C4-2B (cell line): ENCODE results near the gene CHN2.
A peak's percentile ranks its signal among the peaks of the same experiment; 100 is the strongest.

Experiments used
- H3K27ac ChIP-seq: fragments of 450-650 bp; 2 replicates; pipeline ENCODE4 v1.5.1; 2017
- ZFX ChIP-seq: fragments of 450-650 bp; IDR thresholded peaks from 2 replicates; pipeline ENCODE4 v1.6.1; 2017
- TF ChIP-seq, protein P1 (sequence below): fragments of 450-650 bp; conservative IDR thresholded peaks from 2 replicates; pipeline ENCODE4 v1.5.1; 2017; ENCODE audit warnings: mild to moderate bottlenecking

The CHN2 gene

DNA sequence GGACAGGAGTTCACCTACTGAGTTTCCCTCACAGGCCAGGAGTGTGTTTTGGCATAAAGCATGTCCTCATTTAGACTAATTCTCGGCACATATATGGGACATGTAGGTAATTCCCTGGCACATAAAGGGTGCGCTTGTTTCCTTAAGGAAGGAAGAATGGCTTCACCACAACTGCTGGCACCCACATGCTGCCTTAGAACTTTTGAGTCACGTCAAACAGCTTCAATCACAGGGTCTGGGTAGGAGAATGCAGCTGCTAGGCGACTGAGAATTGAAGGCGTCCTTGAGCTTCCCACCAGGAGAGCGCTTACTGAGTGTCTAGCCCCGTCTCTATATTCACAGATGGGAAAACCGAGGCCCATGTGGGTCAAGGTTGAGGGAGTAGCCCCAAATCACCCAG is 146.1 kb downstream of the CHN2 start:
- TF ChIP-seq, protein P1, sequence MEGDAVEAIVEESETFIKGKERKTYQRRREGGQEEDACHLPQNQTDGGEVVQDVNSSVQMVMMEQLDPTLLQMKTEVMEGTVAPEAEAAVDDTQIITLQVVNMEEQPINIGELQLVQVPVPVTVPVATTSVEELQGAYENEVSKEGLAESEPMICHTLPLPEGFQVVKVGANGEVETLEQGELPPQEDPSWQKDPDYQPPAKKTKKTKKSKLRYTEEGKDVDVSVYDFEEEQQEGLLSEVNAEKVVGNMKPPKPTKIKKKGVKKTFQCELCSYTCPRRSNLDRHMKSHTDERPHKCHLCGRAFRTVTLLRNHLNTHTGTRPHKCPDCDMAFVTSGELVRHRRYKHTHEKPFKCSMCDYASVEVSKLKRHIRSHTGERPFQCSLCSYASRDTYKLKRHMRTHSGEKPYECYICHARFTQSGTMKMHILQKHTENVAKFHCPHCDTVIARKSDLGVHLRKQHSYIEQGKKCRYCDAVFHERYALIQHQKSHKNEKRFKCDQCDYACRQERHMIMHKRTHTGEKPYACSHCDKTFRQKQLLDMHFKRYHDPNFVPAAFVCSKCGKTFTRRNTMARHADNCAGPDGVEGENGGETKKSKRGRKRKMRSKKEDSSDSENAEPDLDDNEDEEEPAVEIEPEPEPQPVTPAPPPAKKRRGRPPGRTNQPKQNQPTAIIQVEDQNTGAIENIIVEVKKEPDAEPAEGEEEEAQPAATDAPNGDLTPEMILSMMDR, result no peak
- no peak for TF ChIP-seq ZFX
- no peak overlapping the region for H3K27ac ChIP-seq

DNA sequence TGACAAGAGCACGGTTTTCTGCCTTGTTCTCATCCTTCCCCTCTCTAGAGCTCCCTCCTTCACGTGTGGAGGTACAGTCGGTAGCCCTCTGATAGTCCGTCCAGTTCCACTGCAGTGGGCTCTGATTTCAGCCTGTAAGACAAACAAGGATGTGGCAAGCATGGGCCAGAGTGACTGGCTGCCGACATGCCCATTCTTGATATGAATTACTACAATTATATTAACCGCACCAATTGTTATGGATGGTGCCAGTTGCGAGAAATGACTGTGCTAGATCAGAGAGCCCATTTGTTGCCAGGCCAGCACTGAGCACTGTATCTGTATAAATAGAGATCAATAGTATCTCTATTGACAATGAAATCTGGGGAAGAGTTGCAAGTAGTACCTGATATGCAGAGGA is 146.6 kb downstream of the CHN2 start:
- TF ChIP-seq ZFX, result no peak
- TF ChIP-seq, protein P1, result no peak
- H3K27ac ChIP-seq, result no peak overlapping the region

DNA sequence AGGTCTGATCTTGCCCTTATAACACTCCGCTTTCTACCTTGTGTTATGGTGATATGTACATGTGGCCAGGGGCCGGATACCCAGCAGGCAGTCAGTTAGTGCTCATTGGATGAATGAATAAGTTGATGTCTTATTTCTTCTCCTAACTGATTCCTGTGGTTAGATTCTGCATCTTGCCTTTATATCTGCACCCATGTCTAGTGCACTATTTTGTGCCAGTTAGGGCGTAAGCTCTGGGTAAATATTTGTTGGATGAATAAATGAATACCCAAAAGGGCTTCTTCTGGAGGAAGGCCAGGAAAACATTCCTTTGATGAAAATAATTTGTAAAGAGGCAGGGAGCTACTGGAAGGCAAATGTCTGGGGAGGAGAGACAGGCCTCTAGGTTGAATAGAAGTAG is 148.2 kb downstream of the CHN2 start:
- TF ChIP-seq ZFX, result no peak
- H3K27ac ChIP-seq, result no peak overlapping the region

DNA sequence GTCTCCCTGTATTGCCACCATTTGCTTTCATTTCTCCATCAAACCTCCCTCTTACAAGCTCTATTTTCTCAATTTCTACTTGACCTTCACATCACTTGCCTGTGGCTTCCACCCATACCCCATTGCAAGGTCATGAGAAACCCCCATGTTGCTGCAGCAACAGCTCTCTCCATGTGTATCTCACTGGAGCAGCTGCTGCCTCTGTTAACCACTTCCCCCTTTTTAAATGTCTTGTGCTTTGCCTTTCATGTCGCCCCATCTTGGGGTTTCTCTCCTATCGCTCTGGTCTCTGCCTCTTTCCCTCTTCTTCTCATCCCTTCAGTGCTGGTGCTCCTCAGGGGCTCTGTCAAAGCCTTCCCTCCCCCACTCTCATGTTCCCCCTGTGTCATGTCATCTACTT is 148.8 kb downstream of the CHN2 start:
- TF ChIP-seq, protein P1, result no peak
- no peak for TF ChIP-seq ZFX
- H3K27ac ChIP-seq, result no peak overlapping the region

DNA sequence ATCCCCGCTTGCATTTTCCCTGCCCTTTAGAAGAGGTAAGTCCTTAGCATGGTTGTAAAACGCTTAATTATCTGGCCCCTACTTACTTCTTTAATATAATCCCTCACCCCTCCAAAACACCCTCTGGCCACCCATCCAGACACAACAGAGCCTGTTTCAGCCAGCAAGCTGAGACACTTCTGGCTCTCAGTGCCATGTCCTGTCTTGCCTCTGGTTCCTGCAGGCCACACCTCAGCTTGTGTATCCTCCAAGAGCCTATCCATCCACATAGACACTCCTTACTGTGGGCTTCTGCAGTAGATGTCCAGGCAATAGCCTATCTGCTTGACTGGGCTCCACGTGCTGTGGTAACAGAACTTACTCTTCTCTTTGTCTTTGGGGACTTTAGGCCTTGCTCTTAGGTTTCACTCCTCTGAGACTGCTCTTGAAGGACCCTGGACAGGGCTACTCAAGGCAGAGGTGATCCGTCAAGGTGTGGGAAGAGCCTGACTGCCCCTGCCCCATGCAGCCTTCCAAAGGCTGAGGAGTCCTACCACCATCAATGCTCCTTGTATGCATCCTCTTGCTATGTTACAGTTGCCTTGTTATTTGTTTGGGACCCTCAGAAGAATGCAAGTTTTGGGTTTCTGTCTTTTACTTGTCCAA is 149.9 kb downstream of the CHN2 start:
- no peak overlapping the region for H3K27ac ChIP-seq
- TF ChIP-seq, protein P1, result no peak
- TF ChIP-seq ZFX, result no peak

DNA sequence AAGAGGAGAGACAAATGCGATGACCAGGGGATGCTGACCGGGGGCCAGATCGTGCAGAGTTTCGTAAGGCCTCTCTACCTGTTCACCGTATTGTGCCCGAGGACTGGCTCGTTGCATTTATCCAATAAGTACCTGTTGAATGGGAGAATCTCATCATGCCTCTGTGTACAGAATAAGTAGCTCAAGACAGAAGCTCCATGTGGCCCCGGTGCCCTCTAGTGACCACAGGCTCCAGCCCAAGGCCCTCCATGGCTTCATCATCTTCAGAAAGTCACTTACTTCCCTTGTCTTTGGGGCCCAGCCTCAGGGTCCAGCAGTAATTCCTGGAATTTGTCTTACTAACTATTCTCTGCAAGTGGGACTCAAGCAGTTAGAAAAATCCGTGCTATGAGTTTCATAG is 151.0 kb downstream of the CHN2 start:
- TF ChIP-seq, protein P1, result peak; percentile 49
- no peak for TF ChIP-seq ZFX
- no peak overlapping the region for H3K27ac ChIP-seq

DNA sequence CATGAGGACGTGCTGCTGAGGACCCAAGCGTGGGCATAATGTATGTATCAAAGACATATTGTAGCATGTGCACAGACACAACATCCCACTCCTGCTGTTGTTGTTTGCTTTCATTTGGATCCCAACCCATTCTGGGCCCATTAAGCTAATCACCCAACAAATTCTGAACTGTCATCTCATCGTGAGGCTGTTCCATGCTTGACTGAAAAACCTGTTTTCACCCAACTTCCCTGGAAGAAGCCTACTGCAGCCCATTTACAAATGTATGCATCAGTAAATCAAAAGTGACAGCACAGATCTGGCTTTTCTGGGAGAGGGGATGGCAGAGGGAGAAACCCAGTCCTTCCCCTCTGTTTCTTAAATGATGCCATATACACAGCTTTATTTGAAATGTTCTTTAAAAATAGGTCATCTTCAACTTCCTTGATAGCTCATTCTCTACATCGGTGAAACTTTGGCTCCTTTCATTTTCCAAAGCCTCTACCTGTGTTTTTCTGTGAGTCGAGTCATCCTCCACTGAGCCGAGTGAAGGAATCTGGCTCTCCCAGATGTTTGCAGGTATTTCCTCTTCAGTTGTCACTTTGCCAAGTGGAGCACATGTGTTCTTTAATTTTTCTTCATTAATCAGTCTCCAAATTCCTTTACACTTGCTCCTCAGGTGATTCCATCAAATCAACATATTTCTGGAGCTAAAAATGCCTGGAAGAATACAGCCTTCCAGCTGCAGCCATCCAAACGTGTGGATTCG is 151.8 kb downstream of the CHN2 start:
- no peak overlapping the region for H3K27ac ChIP-seq
- TF ChIP-seq, protein P1, result no peak
- no peak for TF ChIP-seq ZFX
